H9 (cell line): ENCODE data around the gene CDKAL1. TPM values are rescaled to one million over a fixed set of nuclear protein-coding genes. Genes with fewer than 3 reads are reported as not detected.

Source experiments
- DNase-seq: peaks from one replicate; pipeline ENCODE4 v3.0.0-alpha.2; 2017
- H2AFZ ChIP-seq: one replicate; pipeline ENCODE4 v1.6.1; 2013; ENCODE audit warnings: mild to moderate bottlenecking, low read length, control low read depth, moderate library complexity
- H2AK5ac ChIP-seq: 2 replicates; pipeline ENCODE4 v1.6.1; 2013; ENCODE audit warnings: low read length, control low read depth, mixed read lengths; ENCODE audit not compliant: insufficient read length
- H2BK120ac ChIP-seq: one replicate; pipeline ENCODE4 v1.6.1; 2013; ENCODE audit warnings: low read depth, mild to moderate bottlenecking, low read length, control low read depth, inconsistent platforms; ENCODE audit not compliant: poor library complexity, severe bottlenecking
- H2BK12ac ChIP-seq: 2 replicates; pipeline ENCODE4 v1.6.1; 2013; ENCODE audit warnings: low read length, control low read depth, mixed read lengths, low read depth; ENCODE audit not compliant: insufficient read length
- H2BK15ac ChIP-seq: 2 replicates; pipeline ENCODE4 v1.6.1; 2013; ENCODE audit warnings: low read depth, low read length, control low read depth
- H2BK20ac ChIP-seq: one replicate; pipeline ENCODE4 v1.6.1; 2013; ENCODE audit warnings: low read depth, mild to moderate bottlenecking, low read length, control low read depth, inconsistent platforms; ENCODE audit not compliant: poor library complexity, severe bottlenecking
- H2BK5ac ChIP-seq: 2 replicates; pipeline ENCODE4 v1.6.1; 2013; ENCODE audit warnings: low read length, control low read depth, mixed read lengths; ENCODE audit not compliant: insufficient read length
- H3K14ac ChIP-seq: 2 replicates; pipeline ENCODE4 v1.6.1; 2013; ENCODE audit warnings: low read length, control low read depth; ENCODE audit not compliant: insufficient read depth
- H3K18ac ChIP-seq: 2 replicates; pipeline ENCODE4 v1.6.1; 2013; ENCODE audit warnings: low read depth, mild to moderate bottlenecking, mixed read lengths, low read length, control low read depth; ENCODE audit not compliant: insufficient read length
- H3K23ac ChIP-seq: 2 replicates; pipeline ENCODE4 v1.6.1; 2013; ENCODE audit warnings: low read length, control low read depth, mixed read lengths, low read depth; ENCODE audit not compliant: insufficient read length
- H3K23me2 ChIP-seq: 2 replicates; pipeline ENCODE4 v1.6.1; 2013; ENCODE audit warnings: low read depth, mild to moderate bottlenecking, mixed read lengths, low read length, control low read depth; ENCODE audit not compliant: insufficient read length, poor library complexity, severe bottlenecking
- H3K27ac ChIP-seq: 2 replicates; pipeline ENCODE4 v1.5.1; 2013; ENCODE audit warnings: low read length, control low read depth, mixed read lengths, low read depth; ENCODE audit not compliant: insufficient read length
- H3K27me3 ChIP-seq: 2 replicates; pipeline ENCODE4 v1.6.1; 2013; ENCODE audit warnings: low read length, control low read depth, inconsistent platforms; ENCODE audit not compliant: insufficient read depth
- H3K4ac ChIP-seq: 2 replicates; pipeline ENCODE4 v1.6.1; 2013; ENCODE audit warnings: low read depth, mild to moderate bottlenecking, control low read depth, inconsistent platforms, low read length, moderate library complexity
- H3K4me1 ChIP-seq: 2 replicates; pipeline ENCODE4 v1.6.1; 2013; ENCODE audit warnings: low read length, control low read depth, inconsistent platforms; ENCODE audit not compliant: insufficient read depth
- H3K4me2 ChIP-seq: 2 replicates; pipeline ENCODE4 v1.6.1; 2013; ENCODE audit warnings: low read length, control low read depth, mixed read lengths; ENCODE audit not compliant: insufficient read length, insufficient read depth
- H3K56ac ChIP-seq: 2 replicates; pipeline ENCODE4 v1.6.1; 2013; ENCODE audit warnings: low read depth, mild to moderate bottlenecking, mixed read lengths, low read length, control low read depth; ENCODE audit not compliant: insufficient read length
- H3K79me1 ChIP-seq: 2 replicates; pipeline ENCODE4 v1.6.1; 2013; ENCODE audit warnings: low read depth, mild to moderate bottlenecking, moderate library complexity, low read length, control low read depth, inconsistent platforms; ENCODE audit not compliant: insufficient read depth, poor library complexity, severe bottlenecking
- H3K79me2 ChIP-seq: 2 replicates; pipeline ENCODE4 v1.6.1; 2013; ENCODE audit warnings: low read length, control low read depth, inconsistent platforms; ENCODE audit not compliant: insufficient read depth
- H3K9ac ChIP-seq: 2 replicates; pipeline ENCODE4 v1.6.1; 2013; ENCODE audit warnings: low read length, control low read depth, mixed read lengths; ENCODE audit not compliant: insufficient read length; ENCODE audit errors: extremely low read depth
- H3K9me3 ChIP-seq: one replicate; pipeline ENCODE4 v1.6.1; 2013; ENCODE audit warnings: low read depth, low read length, inconsistent platforms; ENCODE audit not compliant: control insufficient read depth
- H3T11ph ChIP-seq: one replicate; pipeline ENCODE4 v1.6.1; 2013; ENCODE audit warnings: mild to moderate bottlenecking, low read length, control low read depth, inconsistent platforms
- H4K20me1 ChIP-seq: one replicate; pipeline ENCODE4 v1.6.1; 2013; ENCODE audit not compliant: control insufficient read depth, insufficient read length, insufficient read depth
- H4K5ac ChIP-seq: 2 replicates; pipeline ENCODE4 v1.6.1; 2013; ENCODE audit warnings: low read depth, mild to moderate bottlenecking, mixed read lengths, low read length, control low read depth; ENCODE audit not compliant: insufficient read length
- H4K8ac ChIP-seq: replicated peaks from 2 replicates; pipeline ENCODE4 v1.6.1; 2013; ENCODE audit warnings: low read length, control low read depth, mixed read lengths, low read depth; ENCODE audit not compliant: insufficient read length
- H4K91ac ChIP-seq: 2 replicates; pipeline ENCODE4 v1.6.1; 2013; ENCODE audit warnings: low read depth, mild to moderate bottlenecking, moderate library complexity, mixed read lengths, low read length, control low read depth; ENCODE audit not compliant: insufficient read length
- H3K27ac Mint-ChIP-seq, 3 experiments: 2 replicates in 2 of 3; 3 replicates in 1 of 3; pipeline ENCODE4 v1.8.0; 2020 to 2021; ENCODE audit warnings: mixed read lengths in 3 of 3, mild to moderate bottlenecking in 1 of 3, moderate library complexity in 1 of 3
- H3K27me3 Mint-ChIP-seq: 2 replicates; pipeline ENCODE4 v1.8.0; 2021; ENCODE audit warnings: low read depth, mild to moderate bottlenecking, moderate library complexity, mixed read lengths
- H3K36me3 Mint-ChIP-seq, 3 experiments: 2 replicates in 2 of 3; 3 replicates in 1 of 3; pipeline ENCODE4 v1.8.0; 2020 to 2021; ENCODE audit warnings: low read depth in 3 of 3, mixed read lengths in 3 of 3; ENCODE audit not compliant: insufficient read depth in 1 of 3
- H3K4me1 Mint-ChIP-seq, 2 experiments: 2 replicates each; pipeline ENCODE4 v1.8.0; 2020; ENCODE audit warnings: mixed read lengths in 2 of 2
- H3K4me3 Mint-ChIP-seq, 2 experiments: 2 replicates in 1 of 2; 3 replicates in 1 of 2; pipeline ENCODE4 v1.8.0; 2020 to 2021; ENCODE audit warnings: mild to moderate bottlenecking in 2 of 2, mixed read lengths in 2 of 2, moderate library complexity in 1 of 2
- H3K9me3 Mint-ChIP-seq, 2 experiments: 2 replicates in 1 of 2; 3 replicates in 1 of 2; pipeline ENCODE4 v1.8.0; 2020; ENCODE audit warnings: mild to moderate bottlenecking in 2 of 2, mixed read lengths in 2 of 2, moderate library complexity in 1 of 2
- WGBS: extraction: QIAGEN DNeasy Blood & Tissue Kit; methylation state at CpG from one replicate; pipeline ENCODE4 v1.1.7; 2013; ENCODE audit warnings: missing lambda C conversion rate, low lambda C conversion rate, mixed read lengths; ENCODE audit not compliant: insufficient read length; ENCODE audit errors: extremely low coverage; 5-methylcytosine and 5-hydroxymethylcytosine counted together
- total RNA-seq: library from RNA; stranded (reverse); gene quantifications from 2 replicates; pipeline ENCODE4 v1.2.1, GENCODE V29; 2021
- TF ChIP-seq, protein P1 (sequence below): fragments of 200-600 bp; sonication (generic); conservative IDR thresholded peaks from 3 replicates; pipeline ENCODE4 v1.8.0; 2021; ENCODE audit warnings: antibody characterized with exemption, mild to moderate bottlenecking

CDKAL1 gene
- total RNA-seq, 1 experiment from 2014 or later = 23.0 TPM

DNA sequence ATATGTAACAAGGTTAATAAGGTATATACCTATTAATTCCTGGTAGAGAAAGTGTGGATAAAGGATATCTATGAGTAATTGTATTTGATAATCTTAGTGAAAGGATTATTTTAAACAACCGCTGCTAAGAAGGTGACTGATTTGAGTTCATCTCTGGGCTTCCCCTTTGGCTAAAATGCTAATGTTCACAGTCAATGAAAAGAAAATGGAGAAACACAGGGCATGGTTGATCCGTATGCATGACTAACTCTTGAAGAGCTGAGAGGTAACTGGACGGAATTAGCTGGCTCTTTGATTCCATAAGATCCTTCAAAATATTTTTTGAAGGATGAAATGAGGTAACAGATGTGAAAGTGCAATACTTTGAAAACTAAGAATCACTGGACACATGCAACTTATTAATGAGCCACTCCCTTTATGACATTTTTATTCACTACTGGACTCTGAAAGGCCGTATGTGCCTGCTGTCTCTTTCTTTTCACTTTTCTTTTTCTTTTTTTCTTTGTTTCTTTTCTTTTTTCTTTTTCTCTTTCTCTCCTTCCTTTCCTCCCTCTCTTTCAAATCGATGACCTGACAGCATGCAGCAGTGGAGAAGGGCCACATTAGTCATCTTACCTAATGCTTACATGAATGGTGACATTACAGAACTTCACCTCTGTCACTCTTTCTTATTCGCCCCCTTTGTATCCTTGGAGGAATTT, 464.6 kb downstream of the CDKAL1 start:
- Mint-ChIP-seq H3K4me1 (peaks cover 23 to 25% of the 10 kb centered on the region in 2 experiments), H3K27ac (peak overlapping the region in 1 of 3 experiments; percentile 62; a peak in 2 of 7 replicates), H3K36me3 (peaks cover 7 to 10% (median 8%) of the 10 kb centered on the region in 3 experiments; a peak in 5 of 7 replicates), H3K27me3 (no peaks in the 10 kb centered on the region), H3K9me3 (peaks cover 4 to 8% of the 10 kb centered on the region in 2 experiments; a peak in 1 of 5 replicates), H3K4me3 (no peak overlapping the region)
- Histone ChIP-seq H2BK120ac (no peak overlapping the region), H3K4me2 (no peak overlapping the region), H3K4ac (no peak overlapping the region), H3K4me1 (peaks cover 2% of the 10 kb centered on the region; the same call in 1 of the 2 replicates), H2BK5ac (no peak overlapping the region), H4K20me1 (no peaks in the 10 kb centered on the region), H3K56ac (no peak overlapping the region), H3K18ac (no peak overlapping the region), H4K91ac (no peak overlapping the region), H3K14ac (no peak overlapping the region), H2BK15ac (no peak overlapping the region), H3K79me1 (no peaks in the 10 kb centered on the region), H2BK12ac (no peak overlapping the region), H3K27ac (no peak overlapping the region), H3K23ac (no peak overlapping the region), H2BK20ac (no peak overlapping the region), H3K9me3 (no peaks in the 10 kb centered on the region), H3T11ph (no peak overlapping the region), H4K8ac (no peak overlapping the region), H2AFZ (no peak overlapping the region), H3K9ac (no peak overlapping the region), H3K79me2 (no peaks in the 10 kb centered on the region), H4K5ac (no peak overlapping the region), H3K27me3 (no peaks in the 10 kb centered on the region), H3K23me2 (no peaks in the 10 kb centered on the region), H2AK5ac (no peak overlapping the region)
- TF ChIP-seq, protein P1, sequence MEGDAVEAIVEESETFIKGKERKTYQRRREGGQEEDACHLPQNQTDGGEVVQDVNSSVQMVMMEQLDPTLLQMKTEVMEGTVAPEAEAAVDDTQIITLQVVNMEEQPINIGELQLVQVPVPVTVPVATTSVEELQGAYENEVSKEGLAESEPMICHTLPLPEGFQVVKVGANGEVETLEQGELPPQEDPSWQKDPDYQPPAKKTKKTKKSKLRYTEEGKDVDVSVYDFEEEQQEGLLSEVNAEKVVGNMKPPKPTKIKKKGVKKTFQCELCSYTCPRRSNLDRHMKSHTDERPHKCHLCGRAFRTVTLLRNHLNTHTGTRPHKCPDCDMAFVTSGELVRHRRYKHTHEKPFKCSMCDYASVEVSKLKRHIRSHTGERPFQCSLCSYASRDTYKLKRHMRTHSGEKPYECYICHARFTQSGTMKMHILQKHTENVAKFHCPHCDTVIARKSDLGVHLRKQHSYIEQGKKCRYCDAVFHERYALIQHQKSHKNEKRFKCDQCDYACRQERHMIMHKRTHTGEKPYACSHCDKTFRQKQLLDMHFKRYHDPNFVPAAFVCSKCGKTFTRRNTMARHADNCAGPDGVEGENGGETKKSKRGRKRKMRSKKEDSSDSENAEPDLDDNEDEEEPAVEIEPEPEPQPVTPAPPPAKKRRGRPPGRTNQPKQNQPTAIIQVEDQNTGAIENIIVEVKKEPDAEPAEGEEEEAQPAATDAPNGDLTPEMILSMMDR = no peak
- no CpG with 5 or more reads among the region's 6 CpGs for WGBS
- DNase-seq = no peak
